Stomach (tissue), 4 donors: ENCODE results near the gene CHTOP.

Source experiments
- CTCF ChIP-seq, 7 experiments: fragments of 450-650 bp in 4 of 7; fragments of 200-600 bp in 3 of 7; sonication (generic) in 3 of 7; IDR thresholded peaks; one replicate each; pipeline ENCODE4 v1.5.1; 2016 to 2019; ENCODE audit warnings: antibody characterized with exemption in 7 of 7, control low read depth in 2 of 7, mild to moderate bottlenecking in 1 of 7
- POLR2A ChIP-seq, 4 donors: fragments of 450-650 bp; IDR thresholded peaks; one replicate each; pipeline ENCODE4 v1.6.1; 2016; ENCODE audit warnings: antibody characterized with exemption in 4 of 4, control low read depth in 2 of 4, mild to moderate bottlenecking in 1 of 4, moderate library complexity in 1 of 4

GRCh38 chr1:153684892-153685291 is 51.0 kb downstream of the CHTOP start:
- TF ChIP-seq CTCF (IDR thresholded peaks at IDR 0.05) = no peak
- no peak for TF ChIP-seq POLR2A (IDR thresholded peaks at IDR 0.05)
